Neutrophil (primary cell): ENCODE data around the gene IRS2.

Experiments used
- H3K27ac ChIP-seq: fragments of 200-600 bp; sonication (generic); 2 replicates; pipeline ENCODE4 v1.5.1; 2016; ENCODE audit warnings: mild to moderate bottlenecking, moderate library complexity
- H3K27me3 ChIP-seq: fragments of 200-600 bp; sonication (generic); 2 replicates; pipeline ENCODE4 v1.6.0; 2016; ENCODE audit warnings: mild to moderate bottlenecking
- H3K36me3 ChIP-seq: fragments of 200-600 bp; sonication (generic); 2 replicates; pipeline ENCODE4 v1.5.1; 2017
- H3K4me1 ChIP-seq, 2 experiments: fragments of 200-600 bp in 1 of 2; sonication (generic) in 1 of 2; 1 replicate in 1 of 2; 2 replicates in 1 of 2; pipeline versions ENCODE4 v1.5.1 to v1.6.1; 2013 to 2016; ENCODE audit warnings: low read depth in 1 of 2, low read length in 1 of 2, mild to moderate bottlenecking in 1 of 2, moderate library complexity in 1 of 2; ENCODE audit not compliant: control insufficient read depth in 1 of 2, insufficient read depth in 1 of 2
- H3K4me3 ChIP-seq, 2 experiments: fragments of 200-600 bp in 1 of 2; sonication (generic) in 1 of 2; 1 replicate in 1 of 2; 2 replicates in 1 of 2; pipeline ENCODE4 v1.5.1; 2013 to 2016; ENCODE audit warnings: low read depth in 1 of 2, low read length in 1 of 2, mild to moderate bottlenecking in 1 of 2, moderate library complexity in 1 of 2
- H3K9me3 ChIP-seq: fragments of 200-600 bp; sonication (generic); 2 replicates; pipeline ENCODE4 v1.5.1; 2016
- CTCF ChIP-seq: fragments of 200-600 bp; sonication (generic); IDR thresholded peaks from 2 replicates; pipeline ENCODE4 v1.5.1; 2016; ENCODE audit warnings: antibody characterized with exemption

The IRS2 gene

GRCh38 chr13:109788372-109789111 lies 2.2 kb upstream of the IRS2 start:
- peaks cover 53 to 56% of the 10 kb centered on the region in 2 experiments for H3K4me1 ChIP-seq

GRCh38 chr13:109787135-109787954 lies 962 bp upstream of the IRS2 start:
- Histone ChIP-seq H3K4me1 (peaks cover 59 to 61% of the 10 kb centered on the region in 2 experiments), H3K36me3 (peaks cover 22% of the 10 kb centered on the region), H3K27ac (peak overlapping the region; percentile 98), H3K9me3 (no peaks in the 10 kb centered on the region), H3K4me3 (peak overlapping the region; percentile 76 to 83), H3K27me3 (no peaks in the 10 kb centered on the region)
- no peak for TF ChIP-seq CTCF

More at GRCh38 chr13:109788372-109789111, 2.2 kb upstream of the IRS2 start:
- Histone ChIP-seq H3K4me3 (peak overlapping the region in 1 of 2 experiments; percentile 1), H3K36me3 (peaks cover 10% of the 10 kb centered on the region), H3K27ac (peak overlapping the region; percentile 98), H3K27me3 (no peaks in the 10 kb centered on the region), H3K9me3 (no peaks in the 10 kb centered on the region)
- no peak for TF ChIP-seq CTCF

- Histone ChIP-seq H3K36me3 (peaks cover 36% of the 10 kb centered on the region), H3K27ac (peak overlapping the region; percentile 98), H3K27me3 (no peaks in the 10 kb centered on the region), H3K9me3 (no peaks in the 10 kb centered on the region), H3K4me3 (peak overlapping the region; percentile 85 to 100), H3K4me1 (peaks cover 65% of the 10 kb centered on the region in 2 experiments)
- TF ChIP-seq CTCF: no peak
These were observed 412 bp downstream of the IRS2 start for GRCh38 chr13:109785892-109786450.

GRCh38 chr13:109785141-109785891 lies 1.1 kb downstream of the IRS2 start:
- peak overlapping the region; percentile 85 to 100 for H3K4me3 ChIP-seq
- no peaks in the 10 kb centered on the region for H3K27me3 ChIP-seq
- no peak for TF ChIP-seq CTCF
- H3K4me1 ChIP-seq: peaks cover 65% of the 10 kb centered on the region in 2 experiments
- H3K27ac ChIP-seq: peak overlapping the region; percentile 98
- H3K9me3 ChIP-seq: no peaks in the 10 kb centered on the region
- peaks cover 42% of the 10 kb centered on the region for H3K36me3 ChIP-seq

- no peaks in the 10 kb centered on the region for H3K9me3 ChIP-seq
- H3K4me3 ChIP-seq: peak overlapping the region; percentile 85 to 100
- H3K27ac ChIP-seq: peak overlapping the region; percentile 98
- H3K27me3 ChIP-seq: no peaks in the 10 kb centered on the region
- peaks cover 49% of the 10 kb centered on the region for H3K36me3 ChIP-seq
- H3K4me1 ChIP-seq: peaks cover 65% of the 10 kb centered on the region in 2 experiments
- peak; percentile 78 for TF ChIP-seq CTCF
These were observed 1.7 kb downstream of the IRS2 start for GRCh38 chr13:109784590-109785140.
